Fibroblast of skin of scalp (primary cell): ENCODE results near the gene ACSL5.
"Not testable (repeated sequence)": the region's sequence is repeated elsewhere in the genome, so short reads cannot be mapped to it uniquely, and the experiment has no call there.

Experiments
- DNase-seq: peaks from one replicate; pipeline ENCODE4 v3.0.0-alpha.2; 2013

ACSL5 gene

GRCh38 chr10:112352044-112352443, 21.9 kb upstream of the ACSL5 start:
- no peak for DNase-seq

GRCh38 chr10:112353046-112353445, 20.9 kb upstream of the ACSL5 start:
- DNase-seq: no peak

- no peak for DNase-seq
These were observed 17.2 kb upstream of the ACSL5 start for GRCh38 chr10:112356686-112357085.

- DNase-seq: no peak
These were observed 14.2 kb upstream of the ACSL5 start for GRCh38 chr10:112359606-112360307.

GRCh38 chr10:112360308-112361270, 13.3 kb upstream of the ACSL5 start:
- no peak for DNase-seq

- peak; percentile 41 for DNase-seq
These were observed 11.8 kb upstream of the ACSL5 start for GRCh38 chr10:112361951-112362751.

DNA sequence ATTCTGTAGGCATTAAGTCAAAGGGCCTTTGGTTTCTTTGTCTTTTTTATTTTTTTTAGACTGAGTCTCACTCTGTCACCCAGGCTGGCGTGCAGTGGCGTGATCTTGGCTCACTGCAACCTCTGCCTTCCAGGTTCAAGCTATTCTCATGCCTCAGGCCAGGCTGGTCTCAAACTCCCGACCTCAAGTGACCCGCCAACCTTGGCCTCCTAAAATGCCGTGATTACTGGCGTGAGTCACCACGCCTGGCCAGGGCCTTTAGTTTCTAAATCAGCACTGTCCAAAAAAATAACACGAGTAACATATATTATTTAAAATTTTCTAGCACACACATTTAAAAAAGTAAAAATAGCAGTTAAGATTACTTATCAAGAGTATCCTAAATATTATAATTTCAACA, 11.1 kb upstream of the ACSL5 start:
- no peak for DNase-seq

GRCh38 chr10:112363696-112364688, 9.9 kb upstream of the ACSL5 start:
- no peak for DNase-seq

DNA sequence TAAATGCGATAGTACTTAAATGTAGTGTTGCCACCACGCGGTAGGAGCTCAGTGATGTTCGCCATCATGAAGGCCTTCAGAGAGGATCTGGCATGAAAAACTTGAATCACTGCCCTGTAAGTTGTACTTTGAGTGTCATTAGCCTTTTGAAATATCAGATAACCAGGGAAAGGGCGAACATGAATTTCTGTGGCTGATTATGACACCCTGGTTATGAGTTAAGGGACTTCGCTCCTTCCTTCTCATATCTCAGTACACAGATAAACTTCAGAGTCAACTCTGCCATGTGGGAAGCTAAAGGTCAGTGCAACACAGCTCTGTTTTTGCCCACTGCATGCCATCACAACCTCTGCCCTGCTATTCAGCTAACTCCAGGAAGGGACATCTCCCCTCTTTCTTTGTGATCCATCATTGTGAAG, 8.9 kb upstream of the ACSL5 start:
- DNase-seq: no peak

DNA sequence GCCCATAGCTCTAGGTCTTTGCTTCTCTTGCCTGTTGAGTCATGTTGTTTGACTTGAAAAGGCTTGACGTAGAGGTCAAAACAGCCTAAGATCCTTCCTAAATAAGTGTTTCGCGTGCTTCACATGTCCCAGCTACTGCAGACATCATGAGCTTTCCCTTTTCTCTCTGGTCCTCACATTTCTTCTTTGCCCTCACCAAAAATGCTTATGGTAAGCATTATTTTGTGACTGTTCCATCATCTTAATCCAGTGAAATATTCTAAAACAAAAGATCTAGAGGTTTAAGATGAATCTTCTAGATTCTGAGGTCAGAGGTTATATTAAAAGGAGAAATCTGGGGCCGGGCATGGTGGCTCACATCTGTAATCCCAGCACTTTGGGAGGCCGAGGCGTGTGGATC, 8.5 kb upstream of the ACSL5 start:
- no peak for DNase-seq

DNA sequence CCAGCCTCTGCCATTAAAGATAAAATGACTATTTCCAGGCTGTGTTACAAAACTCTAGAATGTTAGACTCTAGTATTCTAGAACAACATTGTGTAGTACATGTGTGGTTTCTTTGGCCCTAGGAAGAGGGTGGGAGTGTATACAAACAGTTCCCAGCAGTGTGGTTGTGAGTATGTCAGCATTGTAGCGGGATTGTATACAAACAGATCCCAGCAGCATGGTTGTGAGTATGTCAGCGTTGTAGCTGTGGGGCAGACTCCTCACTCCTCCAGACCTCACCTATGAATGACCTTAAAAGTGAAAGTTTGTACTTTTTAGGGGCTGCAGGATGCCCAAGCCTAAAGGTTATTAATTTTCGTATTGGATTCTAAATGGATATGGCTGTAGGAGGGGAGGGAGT, 6.9 kb upstream of the ACSL5 start:
- DNase-seq: no peak

DNA sequence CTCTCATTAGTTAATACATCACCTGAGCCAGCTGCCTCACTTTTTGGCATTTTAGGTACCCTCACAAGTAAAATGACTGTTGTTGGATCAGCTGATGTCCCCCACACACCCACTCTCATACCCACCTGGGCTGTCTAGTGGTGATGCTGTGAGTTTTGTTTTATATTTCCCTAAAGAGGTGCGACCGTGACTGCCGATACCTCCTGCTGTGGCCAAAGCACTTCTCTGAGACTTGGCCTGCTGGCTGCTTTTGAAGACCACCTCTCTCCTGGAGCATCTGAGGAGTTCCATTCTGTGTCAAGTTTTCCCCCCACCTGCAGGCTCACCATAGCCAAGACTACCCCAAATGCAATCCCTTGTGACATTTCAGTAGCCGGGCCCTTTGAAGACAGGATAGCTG, 6.4 kb upstream of the ACSL5 start:
- DNase-seq: no peak

- DNase-seq: no peak
These were observed 4.2 kb upstream of the ACSL5 start for GRCh38 chr10:112369495-112370423.

DNA sequence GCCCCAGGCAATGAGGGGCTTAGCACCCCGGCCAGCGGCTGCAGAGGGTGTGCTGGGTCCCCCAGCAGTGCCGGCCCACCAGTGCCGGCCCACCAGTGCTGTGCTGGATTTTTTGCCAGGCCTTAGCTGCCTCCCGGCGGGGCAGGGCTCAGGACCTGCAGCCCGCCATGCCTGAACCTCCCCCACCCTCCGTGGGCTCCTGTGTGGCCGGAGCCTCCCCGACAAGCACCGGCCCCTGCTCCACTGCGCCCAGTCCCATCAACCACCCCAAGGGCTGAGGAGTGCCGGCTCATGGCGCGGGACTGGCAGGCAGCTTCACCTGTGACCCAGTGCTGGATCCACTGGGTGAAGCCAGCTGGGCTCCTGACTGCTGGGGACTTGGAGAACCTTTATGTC, 3.5 kb upstream of the ACSL5 start:
- no peak for DNase-seq

GRCh38 chr10:112371326-112371725, 2.6 kb upstream of the ACSL5 start:
- DNase-seq: not testable (repeated sequence)

DNA sequence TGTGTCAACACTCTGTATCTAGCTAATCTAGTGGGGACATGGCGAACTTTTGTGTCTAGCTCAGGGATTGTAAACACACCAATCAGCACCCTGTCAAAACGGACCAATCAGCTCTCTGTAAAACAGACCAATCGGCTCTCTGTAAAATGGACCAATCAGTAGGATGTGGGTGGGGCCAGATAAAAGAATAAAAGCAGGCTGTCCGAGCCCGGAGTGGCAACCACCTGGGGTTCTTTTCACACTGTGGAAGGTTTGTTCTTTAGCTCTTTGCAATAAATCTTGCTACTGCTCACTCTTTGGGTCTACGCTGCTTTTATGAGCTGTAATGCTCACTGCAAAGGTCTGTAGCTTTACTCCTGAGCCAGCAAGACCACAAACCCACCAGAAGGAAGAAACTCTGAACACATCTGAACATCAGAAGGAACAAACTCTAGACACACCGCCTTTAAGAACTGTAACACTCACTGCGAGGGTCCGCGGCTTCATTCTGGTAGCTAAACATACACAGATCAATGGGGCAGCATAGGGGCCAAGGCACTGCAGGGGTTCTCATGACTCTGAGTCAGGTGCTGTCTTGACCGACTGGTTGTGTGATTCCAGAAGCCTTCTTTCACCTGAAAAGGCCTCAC, 1.6 kb upstream of the ACSL5 start:
- DNase-seq: not testable (repeated sequence)

GRCh38 chr10:112374724-112375541, 1.0 kb downstream of the ACSL5 start:
- no peak for DNase-seq

GRCh38 chr10:112375721-112376395, 1.9 kb downstream of the ACSL5 start:
- DNase-seq: peak; percentile 34
